ENCODE measurements around the gene PODN.

PODN gene

DNA sequence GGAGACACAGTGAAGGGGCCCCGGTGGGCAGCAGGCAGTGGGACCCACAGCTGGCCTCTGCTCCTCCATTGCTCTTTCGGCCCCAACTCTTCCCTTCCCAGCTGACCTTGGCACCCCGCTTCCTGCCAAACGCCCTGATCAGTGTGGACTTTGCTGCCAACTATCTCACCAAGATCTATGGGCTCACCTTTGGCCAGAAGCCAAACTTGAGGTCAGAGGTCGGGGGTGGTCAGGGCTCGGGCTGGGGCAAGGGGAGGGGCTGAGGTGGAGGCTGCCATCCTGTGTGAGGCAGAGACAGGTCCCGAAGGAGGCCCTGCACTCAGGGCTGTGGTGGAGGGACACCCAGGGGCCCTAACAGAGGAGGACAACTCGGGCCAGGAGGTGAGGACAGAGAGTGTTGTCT, 13.7 kb downstream of the PODN start:
- no peak for DNase-seq

DNA sequence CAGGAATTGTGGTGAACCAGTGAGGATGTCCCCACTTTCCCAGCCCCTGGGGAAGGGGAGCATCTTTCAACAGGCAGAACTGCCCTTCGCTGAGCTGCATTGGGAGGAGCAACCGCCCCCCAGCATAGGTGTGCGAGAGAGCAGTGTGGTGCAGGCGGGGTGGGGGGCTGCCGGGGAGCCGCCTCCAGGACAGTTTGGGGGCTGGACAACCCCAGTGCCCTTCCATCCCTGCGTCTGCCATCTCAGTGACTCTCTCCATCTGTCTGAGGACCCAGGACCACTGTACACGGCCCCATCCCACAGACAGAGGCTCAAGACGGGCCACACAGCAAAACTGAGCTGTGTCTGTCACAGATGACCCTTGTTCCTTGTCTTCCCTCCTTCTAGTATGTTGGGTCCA, 14.2 kb downstream of the PODN start:
- DNase-seq, result no peak

- DNase-seq, result no peak
These were observed 14.9 kb downstream of the PODN start for GRCh38 chr1:53076721-53077598.

DNA sequence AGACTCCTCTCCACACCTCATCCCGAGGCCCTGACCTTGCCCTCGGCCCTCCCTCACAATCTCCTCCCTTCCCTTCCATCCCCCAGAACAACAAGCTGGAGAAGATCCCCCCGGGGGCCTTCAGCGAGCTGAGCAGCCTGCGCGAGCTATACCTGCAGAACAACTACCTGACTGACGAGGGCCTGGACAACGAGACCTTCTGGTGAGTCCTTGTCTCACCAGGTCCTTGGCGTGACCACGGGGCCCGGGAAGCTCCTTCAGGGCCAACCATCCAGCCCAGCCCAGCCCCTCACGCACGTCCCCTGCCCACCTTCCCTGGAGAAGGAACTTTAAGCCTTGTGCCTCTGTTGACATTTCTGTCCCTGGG, 15.6 kb downstream of the PODN start:
- DNase-seq, result no peak

DNA sequence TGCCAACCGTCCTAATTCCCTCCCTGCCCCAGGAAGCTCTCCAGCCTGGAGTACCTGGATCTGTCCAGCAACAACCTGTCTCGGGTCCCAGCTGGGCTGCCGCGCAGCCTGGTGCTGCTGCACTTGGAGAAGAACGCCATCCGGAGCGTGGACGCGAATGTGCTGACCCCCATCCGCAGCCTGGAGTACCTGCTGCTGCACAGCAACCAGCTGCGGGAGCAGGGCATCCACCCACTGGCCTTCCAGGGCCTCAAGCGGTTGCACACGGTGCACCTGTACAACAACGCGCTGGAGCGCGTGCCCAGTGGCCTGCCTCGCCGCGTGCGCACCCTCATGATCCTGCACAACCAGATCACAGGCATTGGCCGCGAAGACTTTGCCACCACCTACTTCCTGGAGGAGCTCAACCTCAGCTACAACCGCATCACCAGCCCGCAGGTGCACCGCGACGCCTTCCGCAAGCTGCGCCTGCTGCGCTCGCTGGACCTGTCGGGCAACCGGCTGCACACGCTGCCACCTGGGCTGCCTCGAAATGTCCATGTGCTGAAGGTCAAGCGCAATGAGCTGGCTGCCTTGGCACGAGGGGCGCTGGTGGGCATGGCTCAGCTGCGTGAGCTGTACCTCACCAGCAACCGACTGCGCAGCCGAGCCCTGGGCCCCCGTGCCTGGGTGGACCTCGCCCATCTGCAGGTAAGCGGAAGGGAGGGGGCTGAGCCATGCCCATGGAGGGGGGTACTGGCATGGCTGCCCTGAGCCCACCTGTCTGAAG, 16.5 kb downstream of the PODN start:
- no peak for DNase-seq

GRCh38 chr1:53079251-53079650, 17.2 kb downstream of the PODN start:
- DNase-seq, result no peak

- no peak for DNase-seq
These were observed 18.0 kb downstream of the PODN start for GRCh38 chr1:53080041-53080440.

GRCh38 chr1:53080769-53081168, 18.8 kb downstream of the PODN start:
- no peak for DNase-seq

- no peak for DNase-seq
These were observed 19.5 kb downstream of the PODN start for GRCh38 chr1:53081384-53082066.

DNA sequence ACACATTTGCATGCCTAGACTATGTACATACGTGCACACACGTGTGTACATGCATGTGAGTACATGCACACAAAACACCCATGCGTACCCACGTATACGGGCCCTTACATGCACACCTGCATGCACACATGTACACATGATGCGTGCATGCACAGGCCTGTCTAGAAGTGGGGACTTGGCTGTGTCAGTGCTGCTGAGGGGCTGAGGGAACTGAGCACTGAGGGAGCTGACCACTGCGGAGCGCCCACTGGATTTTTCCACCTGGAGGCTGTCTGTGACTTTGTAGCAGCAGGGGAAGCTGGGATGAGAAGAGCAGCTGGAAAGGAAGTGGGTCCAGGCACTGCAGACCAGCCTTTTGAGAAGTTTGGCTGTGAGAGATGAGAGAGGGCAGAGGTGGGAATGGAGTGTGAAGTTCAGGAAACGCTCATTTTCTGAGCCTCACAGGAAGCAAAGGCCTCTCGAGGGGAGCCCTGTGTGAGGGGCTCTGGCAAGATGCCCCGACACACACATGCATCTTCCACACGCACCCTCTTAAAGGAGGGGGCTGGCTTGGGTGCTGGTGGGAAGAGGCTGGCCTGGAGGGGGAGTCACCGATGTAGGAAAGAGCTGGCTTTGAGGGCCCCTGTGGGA, 20.9 kb downstream of the PODN start:
- no peak for DNase-seq

GRCh38 chr1:53083636-53084588, 21.9 kb downstream of the PODN start:
- DNase-seq, result no peak

GRCh38 chr1:53084589-53084971, 22.6 kb downstream of the PODN start:
- DNase-seq, result no peak

DNA sequence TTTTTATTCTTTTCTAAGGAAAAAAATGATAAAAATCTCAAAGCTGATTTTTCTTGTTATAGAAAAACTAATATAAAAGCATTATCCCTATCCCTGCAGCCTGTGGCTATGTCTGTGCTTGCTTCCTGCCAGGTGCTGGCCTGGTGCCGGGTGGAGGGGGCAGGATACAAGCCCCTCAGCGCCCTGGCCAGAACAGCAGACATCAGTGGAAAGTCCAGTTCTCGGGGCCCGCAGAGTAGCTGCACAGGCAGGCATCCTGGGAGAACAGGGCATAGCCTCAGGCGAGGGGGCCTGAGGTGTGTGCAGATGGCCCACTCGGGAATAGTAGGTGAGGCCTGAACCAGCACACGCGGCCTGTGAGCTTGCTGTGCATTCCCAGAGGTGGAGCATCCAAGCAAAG, 23.4 kb downstream of the PODN start:
- DNase-seq, result no peak

DNA sequence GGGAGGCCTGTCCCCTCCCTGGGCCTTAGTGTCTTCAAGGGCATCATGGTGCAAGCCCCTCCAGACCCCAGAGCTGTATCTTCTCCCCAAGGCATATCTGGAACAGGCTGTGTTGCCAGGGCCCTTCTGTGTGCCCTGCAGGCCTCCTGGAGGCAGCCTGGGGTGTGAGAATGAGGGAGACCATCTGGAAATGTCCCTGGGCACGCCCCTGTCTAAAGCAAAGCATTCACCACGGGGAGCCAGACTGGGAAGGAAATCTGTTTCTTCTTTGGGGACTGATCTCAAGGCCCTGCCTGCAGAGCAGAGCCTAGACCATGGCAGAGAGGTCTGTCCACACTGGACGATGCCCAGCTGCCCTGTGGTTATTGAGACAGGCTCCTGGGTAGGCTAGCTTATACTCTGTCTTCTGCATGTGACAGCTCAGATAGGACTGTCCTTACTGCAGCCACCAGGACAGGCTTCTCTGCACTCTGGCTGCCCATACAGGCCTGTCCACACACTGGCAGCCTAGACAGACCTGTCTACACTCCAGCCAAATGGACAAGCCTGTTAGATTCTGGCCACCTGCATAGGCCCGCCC, 24.6 kb downstream of the PODN start:
- DNase-seq, result no peak

DNA sequence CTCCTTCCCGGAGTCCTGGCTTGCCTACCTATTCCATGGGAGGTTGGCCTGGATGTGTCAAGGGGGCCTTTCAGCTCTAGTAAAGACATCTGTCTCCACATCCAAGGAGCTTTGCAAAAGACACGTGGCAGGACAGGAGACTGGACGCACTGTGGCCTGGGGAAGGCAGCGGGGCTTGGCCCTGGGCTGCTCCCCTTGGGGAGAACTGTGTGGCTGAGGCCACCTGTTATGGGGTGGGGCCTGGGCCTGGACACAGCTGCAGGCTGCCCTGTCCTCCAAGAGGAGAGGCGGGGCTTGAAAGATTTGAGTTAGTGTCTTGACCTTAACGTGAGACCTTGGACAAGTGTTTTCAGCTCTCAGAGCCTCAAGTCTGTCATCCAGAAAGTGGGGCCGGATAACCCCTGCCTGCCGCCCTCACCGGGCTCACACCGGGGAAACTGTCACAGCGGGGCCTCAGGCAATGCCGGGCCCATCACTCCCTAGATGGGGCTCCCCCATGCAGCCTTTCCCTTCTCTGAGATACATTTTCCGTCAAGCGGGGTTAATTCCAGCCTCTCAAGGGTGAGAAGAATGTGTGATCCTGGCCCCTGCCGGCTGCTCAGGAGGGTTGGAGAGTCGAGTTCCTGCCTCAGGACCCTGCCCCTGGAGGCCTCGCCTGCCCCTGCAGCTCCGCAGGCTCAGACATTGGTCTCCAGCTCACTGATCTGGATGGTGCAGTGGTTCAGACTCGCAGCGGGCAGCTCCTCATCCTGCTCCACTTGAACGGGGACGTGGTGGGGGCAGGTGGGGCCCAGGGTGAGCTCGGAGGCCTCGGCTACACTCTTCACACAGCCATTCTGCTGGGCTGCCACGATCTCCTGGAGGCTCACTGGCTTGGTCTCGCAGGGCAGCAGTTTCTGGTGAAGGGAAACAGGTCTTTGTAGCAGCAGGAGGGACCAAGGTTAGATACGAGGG, 25.6 kb downstream of the PODN start:
- no peak for DNase-seq

- no peak for DNase-seq
These were observed 26.7 kb downstream of the PODN start for GRCh38 chr1:53088616-53089300.

GRCh38 chr1:53089478-53090226, 27.6 kb downstream of the PODN start:
- no peak for DNase-seq

- DNase-seq, result no peak
These were observed 28.5 kb downstream of the PODN start for GRCh38 chr1:53090227-53091147.
